Mesodermal cell (in vitro differentiated cells): ENCODE measurements around the gene CCDC169.
A peak's percentile ranks its signal among the peaks of the same experiment; 100 is the strongest.
"Not testable (repeated sequence)": the region's sequence is repeated elsewhere in the genome, so short reads cannot be mapped to it uniquely, and the experiment has no call there.

Experiments used
- H3K27ac ChIP-seq: 2 replicates; pipeline ENCODE4 v1.7.0; 2013; ENCODE audit warnings: mild to moderate bottlenecking, low read depth, low read length, moderate library complexity; ENCODE audit not compliant: severe bottlenecking
- H3K36me3 ChIP-seq: 2 replicates; pipeline ENCODE4 v1.7.1; 2013; ENCODE audit warnings: mild to moderate bottlenecking, low read length, moderate library complexity; ENCODE audit not compliant: control insufficient read depth, insufficient read depth
- H3K4me1 ChIP-seq: one replicate; pipeline ENCODE4 v1.7.1; 2013; ENCODE audit warnings: mild to moderate bottlenecking, low read length; ENCODE audit not compliant: insufficient read depth, control insufficient read depth, poor library complexity, severe bottlenecking
- H3K4me3 ChIP-seq: 2 replicates; pipeline ENCODE4 v1.7.0; 2013; ENCODE audit warnings: low read length, control low read depth, mild to moderate bottlenecking; ENCODE audit not compliant: insufficient read depth, poor library complexity, severe bottlenecking; ENCODE audit errors: extremely low read depth
- H3K9me3 ChIP-seq: 2 replicates; pipeline ENCODE4 v1.7.1; 2013; ENCODE audit warnings: mild to moderate bottlenecking, low read length, moderate library complexity; ENCODE audit not compliant: control insufficient read depth
- WGBS, 2 experiments: methylation state at CpG; one replicate each; pipeline ENCODE4 v1.1.5; 2013; ENCODE audit warnings: missing lambda C conversion rate in 2 of 2; ENCODE audit not compliant: insufficient coverage in 2 of 2; 5-methylcytosine and 5-hydroxymethylcytosine counted together

The CCDC169 gene

GRCh38 chr13:36337938-36338641, 40.5 kb upstream of the CCDC169 start:
- H3K27ac ChIP-seq = no peak overlapping the region
- no peaks in the 10 kb centered on the region for H3K9me3 ChIP-seq
- WGBS, 2 experiments = 55% methylated on average over 2 of the region's 3 CpGs; no CpG with 5 or more reads in 1 of the 2 experiments
- peaks cover 24% of the 10 kb centered on the region for H3K4me1 ChIP-seq
- H3K36me3 ChIP-seq = peaks cover 22% of the 10 kb centered on the region
- H3K4me3 ChIP-seq = no peak overlapping the region

DNA sequence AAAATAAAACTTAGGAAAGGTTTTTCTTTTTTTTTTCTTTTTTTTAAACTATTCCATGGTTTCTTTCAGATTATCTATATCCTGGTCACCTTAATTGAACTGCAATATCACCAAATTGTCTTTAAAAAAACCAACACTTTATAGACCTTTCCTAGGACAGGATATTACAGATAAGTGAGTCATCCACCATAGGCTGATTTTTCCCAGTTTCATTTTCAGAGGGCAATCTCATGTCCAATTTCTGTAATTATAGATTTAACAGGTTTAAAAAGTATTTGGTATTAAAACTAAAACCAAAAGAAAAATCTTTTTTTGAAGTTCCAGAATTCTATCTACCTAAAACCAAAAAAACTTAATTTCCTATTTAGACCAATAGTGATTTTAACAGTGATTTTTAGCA, 35.4 kb upstream of the CCDC169 start:
- peaks cover 53% of the 10 kb centered on the region for H3K36me3 ChIP-seq
- no peaks in the 10 kb centered on the region for H3K4me1 ChIP-seq
- no peak overlapping the region for H3K27ac ChIP-seq
- H3K4me3 ChIP-seq = no peak overlapping the region
- H3K9me3 ChIP-seq = no peaks in the 10 kb centered on the region

DNA sequence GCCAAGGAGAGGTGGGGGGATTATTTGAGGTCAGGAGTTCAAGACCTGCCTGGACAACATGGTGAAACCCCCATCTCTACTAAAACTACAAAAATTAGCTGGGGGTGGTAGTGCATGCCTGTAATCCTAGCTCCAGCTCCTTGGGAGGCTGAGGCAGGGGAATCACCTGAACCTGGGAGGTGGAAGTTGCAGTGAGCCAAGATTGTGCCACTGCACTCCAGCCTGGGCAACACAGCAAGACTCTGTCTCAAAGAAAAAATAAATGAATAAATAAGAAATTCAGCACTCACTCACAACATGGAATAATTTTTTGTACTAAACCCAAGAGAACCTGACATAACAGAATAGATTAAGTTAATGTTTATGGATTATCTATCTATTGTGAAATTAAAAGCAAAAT, 34.6 kb upstream of the CCDC169 start:
- not testable (repeated sequence) for H3K4me1 ChIP-seq, H3K9me3 ChIP-seq, H3K4me3 ChIP-seq, H3K27ac ChIP-seq
- H3K36me3 ChIP-seq = peaks cover 58% of the 10 kb centered on the region

- Histone ChIP-seq H3K4me3 (no peak overlapping the region), H3K4me1 (no peaks in the 10 kb centered on the region), H3K36me3 (peaks cover 62% of the 10 kb centered on the region), H3K9me3 (no peaks in the 10 kb centered on the region), H3K27ac (no peak overlapping the region)
- 20 to 83% methylated on average over 1 to 2 of the region's 4 CpGs for WGBS, 2 experiments
Measured at GRCh38 chr13:36331280-36331679, 33.7 kb upstream of the CCDC169 start.

DNA sequence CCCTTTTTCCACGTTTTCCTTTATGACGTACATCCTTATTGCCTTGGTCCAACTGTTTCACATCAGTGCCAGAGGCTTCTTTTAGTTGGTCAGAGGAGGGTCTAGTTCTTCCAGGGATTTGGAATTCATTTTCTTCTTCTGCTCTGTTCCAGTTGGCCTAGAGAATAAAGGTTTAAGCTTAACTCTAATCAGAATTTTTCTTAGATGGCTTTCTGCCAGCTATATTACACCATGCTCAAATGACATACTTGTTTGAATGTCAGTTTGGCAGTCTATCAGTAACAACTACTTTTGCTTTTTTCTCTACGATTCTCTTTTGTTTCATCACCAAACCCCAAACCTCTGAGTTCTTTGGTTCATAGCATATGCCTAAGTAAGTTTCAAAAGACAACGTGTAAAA, 31.7 kb upstream of the CCDC169 start:
- no peak overlapping the region for H3K4me3 ChIP-seq
- peaks cover 2% of the 10 kb centered on the region for H3K4me1 ChIP-seq
- no CpG with 5 or more reads among the region's 4 CpGs for WGBS, 2 experiments
- H3K9me3 ChIP-seq = no peaks in the 10 kb centered on the region
- peaks cover 66% of the 10 kb centered on the region for H3K36me3 ChIP-seq
- no peak overlapping the region for H3K27ac ChIP-seq

GRCh38 chr13:36328821-36329220, 31.2 kb upstream of the CCDC169 start:
- H3K4me3 ChIP-seq = no peak overlapping the region
- H3K4me1 ChIP-seq = peaks cover 7% of the 10 kb centered on the region
- 97 to 100% methylated on average over 2 of the region's 2 CpGs for WGBS, 2 experiments

DNA sequence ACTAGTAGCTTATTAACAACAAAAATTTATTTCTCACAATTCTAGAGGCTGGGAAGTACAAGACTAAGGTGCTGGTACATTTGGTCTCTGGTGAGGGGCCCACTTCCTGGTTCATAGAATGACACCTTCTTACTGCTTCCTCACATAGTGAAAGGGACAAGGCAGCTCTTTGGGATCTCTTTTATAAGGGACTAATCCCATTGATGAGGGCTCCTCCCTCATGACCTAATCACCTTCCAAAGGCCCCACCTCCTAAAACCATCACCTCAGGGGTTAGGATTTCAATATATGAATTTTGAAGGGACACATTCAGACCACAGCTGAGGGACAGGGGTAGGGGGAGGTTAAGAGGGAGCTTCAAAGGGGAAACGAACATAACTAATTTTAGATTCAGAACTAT, 28.3 kb upstream of the CCDC169 start:
- Histone ChIP-seq H3K27ac (no peak overlapping the region), H3K4me1 (peaks cover 13% of the 10 kb centered on the region), H3K4me3 (no peak overlapping the region), H3K36me3 (peaks cover 82% of the 10 kb centered on the region), H3K9me3 (no peaks in the 10 kb centered on the region)
- WGBS, 2 experiments = no CpG with 5 or more reads among the region's 1 CpG

More at GRCh38 chr13:36328821-36329220, 31.2 kb upstream of the CCDC169 start:
- no peak overlapping the region for H3K27ac ChIP-seq
- H3K36me3 ChIP-seq = peaks cover 66% of the 10 kb centered on the region
- H3K9me3 ChIP-seq = no peaks in the 10 kb centered on the region

- H3K27ac ChIP-seq, H3K9me3 ChIP-seq, H3K4me3 ChIP-seq: not testable (repeated sequence)
- 42 to 74% methylated on average over 4 of the region's 5 CpGs for WGBS, 2 experiments
- Histone ChIP-seq H3K36me3 (peaks cover 71% of the 10 kb centered on the region), H3K4me1 (peaks cover 13% of the 10 kb centered on the region)
Measured at GRCh38 chr13:36324881-36325280, 27.3 kb upstream of the CCDC169 start.

DNA sequence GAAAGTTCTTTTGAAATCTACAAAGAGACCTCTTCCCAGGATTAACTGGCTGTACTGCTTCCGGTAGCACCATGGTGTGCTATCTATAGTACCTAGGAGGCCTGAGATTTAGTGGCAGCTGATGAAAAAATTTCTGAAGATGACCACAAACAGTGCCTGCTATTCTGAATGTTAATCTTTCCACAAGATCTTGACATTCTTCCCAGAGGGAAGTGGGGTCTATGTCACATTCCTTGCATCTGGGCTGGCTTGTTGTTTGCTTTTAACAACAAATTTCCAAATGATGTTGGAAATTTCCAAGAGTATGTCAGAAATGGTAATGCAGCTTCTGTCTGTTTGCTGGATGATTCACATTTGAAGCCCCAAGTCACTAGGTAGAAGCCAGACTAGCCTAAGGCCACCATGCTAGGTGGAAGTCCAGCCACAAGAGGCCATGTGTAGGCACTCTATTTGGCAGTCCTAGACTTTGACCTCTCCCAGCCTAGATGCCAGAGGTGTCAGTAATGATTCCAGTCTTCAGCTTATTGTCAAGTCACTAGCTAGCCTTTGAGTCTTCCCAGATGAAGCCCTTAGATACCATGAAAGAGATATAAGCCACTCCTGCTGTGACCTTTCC, 26.4 kb upstream of the CCDC169 start:
- Histone ChIP-seq H3K27ac (peak overlapping the region; percentile 64), H3K36me3 (peaks cover 64% of the 10 kb centered on the region), H3K9me3 (no peaks in the 10 kb centered on the region), H3K4me3 (no peak overlapping the region), H3K4me1 (peaks cover 13% of the 10 kb centered on the region)
- WGBS, 2 experiments = 83% methylated on average over 1 of the region's 1 CpG; no CpG with 5 or more reads in 1 of the 2 experiments

DNA sequence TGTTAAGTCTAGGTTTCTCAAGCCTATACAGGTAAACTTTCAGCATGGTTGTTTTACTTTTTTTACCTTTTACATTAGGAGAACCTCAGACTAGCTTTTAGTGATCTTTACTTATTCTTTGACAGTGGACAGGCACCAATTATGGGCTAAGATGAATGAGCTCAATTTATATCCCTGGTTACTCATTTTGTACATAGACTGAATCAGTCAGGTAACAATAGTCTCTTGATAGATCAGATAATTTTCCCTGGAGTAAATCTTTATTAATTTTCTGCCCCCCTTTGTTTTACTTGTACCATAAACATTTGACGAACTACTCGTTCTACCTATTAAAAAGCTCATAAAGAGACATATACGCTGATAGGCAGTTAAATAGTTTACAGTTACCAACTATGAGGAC, 25.8 kb upstream of the CCDC169 start:
- Histone ChIP-seq H3K27ac (peak overlapping the region; percentile 64), H3K4me3 (no peak overlapping the region), H3K4me1 (peaks cover 13% of the 10 kb centered on the region), H3K9me3 (no peaks in the 10 kb centered on the region), H3K36me3 (peaks cover 60% of the 10 kb centered on the region)
- WGBS, 2 experiments = 100% methylated on average over 2 of the region's 3 CpGs; no CpG with 5 or more reads in 1 of the 2 experiments

DNA sequence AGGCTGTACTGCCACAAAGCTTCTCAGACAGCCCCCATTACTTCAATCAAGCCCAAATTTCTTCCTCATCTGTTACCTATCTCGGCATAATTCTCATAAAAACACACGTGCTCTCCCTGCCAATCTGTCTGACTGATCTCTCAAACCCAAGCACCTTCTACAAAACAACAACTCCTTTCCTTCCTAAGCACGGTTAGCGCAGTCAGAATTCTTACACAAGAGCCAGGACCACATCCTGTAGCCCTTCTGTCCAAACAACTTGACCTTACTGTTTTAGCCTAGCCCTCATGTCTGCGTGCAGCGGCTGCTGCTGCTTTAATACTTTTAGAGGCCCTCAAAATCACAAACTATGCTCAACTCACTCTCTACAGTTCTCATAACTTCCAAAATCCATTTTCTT, 22.2 kb upstream of the CCDC169 start:
- H3K4me3 ChIP-seq, H3K9me3 ChIP-seq, H3K27ac ChIP-seq: not testable (repeated sequence)
- H3K4me1 ChIP-seq = peaks cover 13% of the 10 kb centered on the region
- 57 to 86% methylated on average over 1 to 3 of the region's 6 CpGs for WGBS, 2 experiments
- peaks cover 42% of the 10 kb centered on the region for H3K36me3 ChIP-seq
